Mucosa of stomach (tissue), 1 donor: ENCODE results near the gene NT5C1A.

Experiments
- H3K27me3 ChIP-seq: one replicate; pipeline ENCODE4 v1.7.0; 2013; ENCODE audit warnings: mild to moderate bottlenecking, low read length; ENCODE audit not compliant: control insufficient read depth, insufficient read depth
- H3K36me3 ChIP-seq: one replicate; pipeline ENCODE4 v1.7.0; 2013; ENCODE audit warnings: low read length; ENCODE audit not compliant: control insufficient read depth, insufficient read depth
- H3K4me1 ChIP-seq: one replicate; pipeline ENCODE4 v1.7.0; 2013; ENCODE audit warnings: mild to moderate bottlenecking, low read length; ENCODE audit not compliant: control insufficient read depth, insufficient read depth
- H3K4me3 ChIP-seq: one replicate; pipeline ENCODE4 v1.7.0; 2013; ENCODE audit warnings: low read length
- H3K9ac ChIP-seq: one replicate; pipeline ENCODE4 v1.7.0; 2013; ENCODE audit warnings: mild to moderate bottlenecking, low read length, moderate library complexity
- H3K9me3 ChIP-seq: one replicate; pipeline ENCODE4 v1.7.0; 2013; ENCODE audit warnings: mild to moderate bottlenecking, low read length, moderate library complexity; ENCODE audit not compliant: control insufficient read depth
- donor health status: Pancreatic carcinoma.

Gene NT5C1A

GRCh38 chr1:39643705-39644104 lies 28.2 kb downstream of the NT5C1A start:
- Histone ChIP-seq H3K36me3 (no peaks in the 10 kb centered on the region), H3K4me3 (no peak overlapping the region), H3K9me3 (no peaks in the 10 kb centered on the region), H3K9ac (no peak overlapping the region), H3K4me1 (no peaks in the 10 kb centered on the region), H3K27me3 (peaks cover 22% of the 10 kb centered on the region)

GRCh38 chr1:39642796-39643195 lies 29.1 kb downstream of the NT5C1A start:
- Histone ChIP-seq H3K9me3 (no peaks in the 10 kb centered on the region), H3K27me3 (peaks cover 23% of the 10 kb centered on the region), H3K4me3 (no peak overlapping the region), H3K9ac (no peak overlapping the region), H3K4me1 (no peaks in the 10 kb centered on the region), H3K36me3 (no peaks in the 10 kb centered on the region)

- H3K4me3 ChIP-seq = no peak overlapping the region
- no peaks in the 10 kb centered on the region for H3K4me1 ChIP-seq
- peaks cover 28% of the 10 kb centered on the region for H3K27me3 ChIP-seq
- no peak overlapping the region for H3K9ac ChIP-seq
- H3K9me3 ChIP-seq = no peaks in the 10 kb centered on the region
- no peaks in the 10 kb centered on the region for H3K36me3 ChIP-seq
Measured at GRCh38 chr1:39640861-39641260, 31.0 kb downstream of the NT5C1A start.

- Histone ChIP-seq H3K4me1 (no peaks in the 10 kb centered on the region), H3K9ac (no peak within 1 kb of the TSS)
Measured at GRCh38 chr1:39639305-39640130, 32.4 kb downstream of the NT5C1A start, which contains the start of gene HEYL. Gene HEYL, minus strand, starts transcription at chr1:39639643. Its CDS starts 18 bp downstream, at chr1:39639625.

GRCh38 chr1:39638965-39639304 lies 33.0 kb downstream of the NT5C1A start:
- Histone ChIP-seq H3K9me3 (no peaks in the 10 kb centered on the region), H3K9ac (no peak overlapping the region), H3K4me1 (no peaks in the 10 kb centered on the region), H3K4me3 (no peak overlapping the region), H3K27me3 (peaks cover 44% of the 10 kb centered on the region), H3K36me3 (no peaks in the 10 kb centered on the region)

More at GRCh38 chr1:39639305-39640130, 32.4 kb downstream of the NT5C1A start, which contains the start of gene HEYL:
- H3K4me3 ChIP-seq = no peak within 1 kb of the TSS
- no peaks in the 10 kb centered on the region for H3K9me3 ChIP-seq
- H3K36me3 ChIP-seq = no peaks in the 10 kb centered on the region
- peaks cover 39% of the 10 kb centered on the region for H3K27me3 ChIP-seq

GRCh38 chr1:39637361-39637760 lies 34.5 kb downstream of the NT5C1A start:
- Histone ChIP-seq H3K36me3 (no peaks in the 10 kb centered on the region), H3K9ac (no peak overlapping the region), H3K4me1 (no peaks in the 10 kb centered on the region), H3K27me3 (peaks cover 58% of the 10 kb centered on the region), H3K9me3 (no peaks in the 10 kb centered on the region), H3K4me3 (no peak overlapping the region)

GRCh38 chr1:39635871-39636210 lies 36.1 kb downstream of the NT5C1A start:
- H3K9me3 ChIP-seq = no peaks in the 10 kb centered on the region
- H3K9ac ChIP-seq = no peak overlapping the region
- no peaks in the 10 kb centered on the region for H3K36me3 ChIP-seq
- peaks cover 62% of the 10 kb centered on the region for H3K27me3 ChIP-seq
- H3K4me1 ChIP-seq = no peaks in the 10 kb centered on the region
- H3K4me3 ChIP-seq = no peak overlapping the region

GRCh38 chr1:39635205-39635870 lies 36.6 kb downstream of the NT5C1A start:
- Histone ChIP-seq H3K27me3 (peaks cover 57% of the 10 kb centered on the region), H3K4me1 (no peaks in the 10 kb centered on the region), H3K36me3 (no peaks in the 10 kb centered on the region), H3K9me3 (no peaks in the 10 kb centered on the region), H3K4me3 (no peak overlapping the region), H3K9ac (no peak overlapping the region)

GRCh38 chr1:39633422-39633821 lies 38.5 kb downstream of the NT5C1A start:
- peaks cover 44% of the 10 kb centered on the region for H3K27me3 ChIP-seq
- no peak overlapping the region for H3K4me3 ChIP-seq
- no peak overlapping the region for H3K9ac ChIP-seq
- H3K9me3 ChIP-seq = no peaks in the 10 kb centered on the region
- no peaks in the 10 kb centered on the region for H3K36me3 ChIP-seq
- H3K4me1 ChIP-seq = no peaks in the 10 kb centered on the region

GRCh38 chr1:39632682-39633417 lies 39.1 kb downstream of the NT5C1A start:
- Histone ChIP-seq H3K4me1 (no peaks in the 10 kb centered on the region), H3K36me3 (no peaks in the 10 kb centered on the region), H3K9me3 (no peaks in the 10 kb centered on the region), H3K27me3 (peaks cover 44% of the 10 kb centered on the region), H3K4me3 (no peak overlapping the region), H3K9ac (no peak overlapping the region)

GRCh38 chr1:39632323-39632681 lies 39.6 kb downstream of the NT5C1A start:
- Histone ChIP-seq H3K27me3 (peaks cover 38% of the 10 kb centered on the region), H3K36me3 (no peaks in the 10 kb centered on the region), H3K4me1 (no peaks in the 10 kb centered on the region), H3K9ac (no peak overlapping the region), H3K4me3 (no peak overlapping the region), H3K9me3 (no peaks in the 10 kb centered on the region)
